Activated CD8-positive, alpha-beta memory T cell treated with anti-CD3 and anti-CD28 coated beads for 24 hours (primary cell): Measurements from ENCODE around the gene RNF126.
"Not testable (repeated sequence)": the region's sequence is repeated elsewhere in the genome, so short reads cannot be mapped to it uniquely, and the experiment has no call there.

Experiments
- DNase-seq: peaks from one replicate; pipeline ENCODE4 v3.0.0-alpha.2; 2020

RNF126 gene

GRCh38 chr19:609004-609346 is 54.0 kb downstream of the RNF126 start:
- DNase-seq = no peak

GRCh38 chr19:608155-609003 is 54.6 kb downstream of the RNF126 start:
- DNase-seq = no peak

GRCh38 chr19:607301-608154 is 55.5 kb downstream of the RNF126 start:
- no peak for DNase-seq

- not testable (repeated sequence) for DNase-seq
Observed at GRCh38 chr19:605061-605971, 57.7 kb downstream of the RNF126 start.

GRCh38 chr19:604355-604754 is 58.7 kb downstream of the RNF126 start:
- no peak for DNase-seq

GRCh38 chr19:603779-604178 is 59.2 kb downstream of the RNF126 start:
- not testable (repeated sequence) for DNase-seq

- DNase-seq = not testable (repeated sequence)
Observed at GRCh38 chr19:603302-603639, 59.7 kb downstream of the RNF126 start.

- DNase-seq = no peak
Observed at GRCh38 chr19:602391-603301, 60.4 kb downstream of the RNF126 start.

- no peak for DNase-seq
Observed at GRCh38 chr19:601790-602189, 61.2 kb downstream of the RNF126 start.

GRCh38 chr19:601310-601709 is 61.7 kb downstream of the RNF126 start:
- DNase-seq = no peak
